SW480 (cell line): ENCODE results near the gene C9orf72.
"Not testable (repeated sequence)": the region's sequence is repeated elsewhere in the genome, so short reads cannot be mapped to it uniquely, and the experiment has no call there.

Experiments used
- DNase-seq: peaks from one replicate; pipeline ENCODE4 v3.0.0-alpha.2; 2016; ENCODE audit warnings: low spot score

The C9orf72 gene

DNA sequence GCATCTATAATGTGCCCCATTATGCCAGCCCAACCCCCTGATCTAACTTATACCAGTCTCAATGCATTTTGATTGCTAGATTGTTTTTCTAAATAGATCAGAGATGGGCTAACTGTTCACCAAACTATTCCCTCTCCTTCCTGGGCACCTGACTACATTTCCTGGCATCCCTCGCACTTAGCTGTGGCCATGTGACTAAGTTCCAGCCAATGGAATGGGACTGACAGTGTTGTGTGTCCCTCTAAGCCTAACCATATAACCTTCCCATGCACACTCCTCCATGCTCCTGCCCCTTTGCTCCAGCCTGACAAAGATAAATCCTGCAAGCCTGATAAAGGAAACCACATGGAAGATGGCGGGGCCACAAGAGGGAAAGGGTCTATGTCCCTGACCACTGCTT, 61.5 kb downstream of the C9orf72 start:
- no peak for DNase-seq

GRCh38 chr9:27510780-27511179, 62.5 kb downstream of the C9orf72 start:
- no peak for DNase-seq

GRCh38 chr9:27506981-27507380, 66.3 kb downstream of the C9orf72 start:
- no peak for DNase-seq

DNA sequence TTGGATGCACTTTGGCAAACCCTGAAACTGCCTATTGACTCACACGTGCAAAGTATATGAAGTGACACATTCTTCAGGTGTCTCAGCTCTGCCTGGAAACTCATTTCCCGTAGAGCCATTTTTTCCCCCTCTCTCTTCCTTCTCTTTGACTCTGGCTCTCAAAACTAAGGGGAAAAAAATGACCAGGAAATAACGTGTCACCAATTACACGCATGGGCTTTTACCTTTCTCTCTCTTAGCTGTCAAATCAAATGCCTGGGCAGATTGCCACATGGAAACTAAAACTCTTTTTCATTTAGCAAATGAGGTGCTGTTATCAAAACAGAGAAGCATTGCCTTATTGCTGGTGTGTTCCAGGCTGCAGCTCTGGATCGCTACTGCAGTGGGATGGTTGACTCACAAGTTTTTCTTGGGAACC, 67.5 kb downstream of the C9orf72 start:
- no peak for DNase-seq

GRCh38 chr9:27504259-27504658, 69.0 kb downstream of the C9orf72 start:
- no peak for DNase-seq

- DNase-seq: no peak
These were observed 69.7 kb downstream of the C9orf72 start for GRCh38 chr9:27503623-27504022.

DNA sequence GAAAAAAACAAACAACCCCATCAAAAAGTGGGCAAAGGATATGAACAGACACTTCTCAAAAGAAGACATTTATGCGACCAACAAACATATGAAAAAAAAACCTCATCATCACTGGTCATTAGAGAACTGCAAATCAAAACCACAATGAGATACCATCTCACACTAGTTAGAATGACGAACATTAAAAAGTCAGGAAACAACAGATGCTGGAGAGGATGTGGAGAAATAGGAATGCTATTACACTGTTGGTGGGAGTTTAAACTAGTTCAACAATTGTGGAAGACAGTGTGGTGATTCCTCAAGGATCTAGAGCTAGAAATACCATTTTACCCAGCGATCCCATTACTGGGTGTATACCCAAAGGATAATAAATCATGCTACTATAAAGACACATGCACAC, 72.4 kb downstream of the C9orf72 start:
- DNase-seq: not testable (repeated sequence)

DNA sequence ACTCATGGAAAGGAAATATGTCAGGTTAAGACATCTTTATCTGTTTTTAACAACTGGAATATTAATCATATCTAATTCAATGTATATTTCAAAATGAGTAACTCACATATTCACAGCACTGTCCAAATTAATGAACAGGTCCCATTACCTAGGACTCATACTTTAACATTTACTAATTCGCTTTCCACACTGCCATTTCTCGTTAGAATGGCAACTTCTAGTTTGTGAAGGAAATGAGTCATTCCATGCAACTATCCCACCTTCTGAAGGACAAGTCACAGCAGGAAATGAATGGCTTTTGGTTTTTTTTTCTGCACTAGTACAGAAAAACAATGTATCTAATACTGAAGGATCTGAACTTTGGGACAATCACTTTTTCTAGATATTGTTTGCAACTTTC, 73.8 kb downstream of the C9orf72 start:
- no peak for DNase-seq

DNA sequence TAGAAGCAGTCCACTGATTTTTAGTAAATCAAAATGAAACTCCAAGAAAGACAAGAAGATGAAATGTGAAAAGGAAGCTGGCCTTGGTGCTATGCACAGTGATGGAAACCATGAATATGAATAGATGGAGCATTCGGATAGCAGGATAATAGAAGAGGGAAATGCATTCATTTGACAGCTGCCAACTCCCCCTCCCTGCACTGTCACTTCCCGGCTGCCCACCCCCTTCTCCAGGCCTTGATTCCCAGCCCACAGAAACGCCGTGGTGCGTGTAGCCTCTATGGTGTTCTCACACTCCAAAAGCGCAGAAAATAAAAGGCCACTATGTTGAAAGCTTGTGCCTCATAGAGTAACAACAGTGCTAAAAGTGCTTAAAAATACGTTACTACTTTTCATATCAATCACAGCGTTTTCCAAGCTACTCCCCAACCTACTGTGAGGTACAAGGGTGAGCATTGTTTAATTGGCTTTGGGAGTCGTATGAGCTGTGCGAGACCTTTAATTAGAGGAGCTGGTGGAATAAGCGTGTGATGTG, 75.3 kb downstream of the C9orf72 start:
- no peak for DNase-seq
